Fibroblast of pulmonary artery (primary cell): ENCODE results near the gene NXPH4.

Experiments
- DNase-seq: peaks from one replicate; pipeline ENCODE4 v3.0.0-alpha.2; 2010; ENCODE audit warnings: low read depth
- H3K4me3 ChIP-seq: replicated peaks from 2 replicates; pipeline ENCODE4 v1.5.1; 2011; ENCODE audit warnings: low read depth, mild to moderate bottlenecking, control low read depth, low read length, moderate library complexity
- CTCF ChIP-seq: IDR thresholded peaks from 2 replicates; pipeline ENCODE4 v1.5.1; 2011; ENCODE audit warnings: mild to moderate bottlenecking, control low read depth, low read length, inconsistent platforms; ENCODE audit errors: missing control alignments

The NXPH4 gene

GRCh38 chr12:57221169-57221917 lies 4.7 kb downstream of the NXPH4 start:
- no peak overlapping the region for H3K4me3 ChIP-seq
- DNase-seq = no peak
- TF ChIP-seq CTCF = no peak

DNA sequence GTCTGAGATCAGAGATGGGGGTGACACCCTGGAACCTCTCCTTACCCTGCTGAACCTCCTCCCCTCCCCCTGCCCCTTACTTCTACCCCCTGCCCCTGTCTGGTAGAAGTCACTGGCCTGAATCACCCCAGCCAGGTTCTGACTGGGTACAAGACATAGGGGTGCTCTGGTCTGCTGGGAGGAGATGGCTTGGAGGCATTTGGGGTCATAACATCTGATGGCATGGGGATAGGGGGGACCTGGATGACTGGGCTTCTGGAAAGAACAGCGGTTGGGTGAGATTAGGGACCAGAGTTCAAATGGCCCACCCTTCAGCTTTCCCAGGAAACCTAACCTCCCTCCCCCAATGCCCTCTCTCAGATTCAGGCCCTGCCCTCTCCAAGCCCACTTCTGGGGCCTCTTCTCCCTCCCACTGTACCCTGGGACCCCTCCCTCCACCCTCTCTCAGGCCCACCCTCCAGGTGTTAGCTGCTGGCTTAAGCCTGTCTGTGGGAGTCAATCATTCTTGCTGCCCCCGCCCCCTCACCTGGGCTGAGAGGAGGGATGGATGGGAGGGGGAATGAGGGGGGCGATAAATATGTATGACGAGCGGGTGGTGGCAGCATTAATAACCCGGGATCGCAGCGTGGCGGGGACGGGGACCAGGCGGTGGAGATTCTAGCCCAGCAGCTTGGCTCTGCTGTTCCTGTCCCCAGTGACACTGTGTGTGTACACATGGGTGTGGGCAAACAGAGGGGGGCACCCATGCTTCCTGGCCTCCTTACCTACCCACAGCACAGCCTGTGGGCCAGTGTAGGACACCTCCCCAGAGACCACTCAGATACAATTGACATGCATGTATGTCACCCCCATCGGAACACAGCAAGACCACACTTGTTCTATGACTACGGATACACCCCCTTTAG lies 5.9 kb downstream of the NXPH4 start:
- no peak for DNase-seq

DNA sequence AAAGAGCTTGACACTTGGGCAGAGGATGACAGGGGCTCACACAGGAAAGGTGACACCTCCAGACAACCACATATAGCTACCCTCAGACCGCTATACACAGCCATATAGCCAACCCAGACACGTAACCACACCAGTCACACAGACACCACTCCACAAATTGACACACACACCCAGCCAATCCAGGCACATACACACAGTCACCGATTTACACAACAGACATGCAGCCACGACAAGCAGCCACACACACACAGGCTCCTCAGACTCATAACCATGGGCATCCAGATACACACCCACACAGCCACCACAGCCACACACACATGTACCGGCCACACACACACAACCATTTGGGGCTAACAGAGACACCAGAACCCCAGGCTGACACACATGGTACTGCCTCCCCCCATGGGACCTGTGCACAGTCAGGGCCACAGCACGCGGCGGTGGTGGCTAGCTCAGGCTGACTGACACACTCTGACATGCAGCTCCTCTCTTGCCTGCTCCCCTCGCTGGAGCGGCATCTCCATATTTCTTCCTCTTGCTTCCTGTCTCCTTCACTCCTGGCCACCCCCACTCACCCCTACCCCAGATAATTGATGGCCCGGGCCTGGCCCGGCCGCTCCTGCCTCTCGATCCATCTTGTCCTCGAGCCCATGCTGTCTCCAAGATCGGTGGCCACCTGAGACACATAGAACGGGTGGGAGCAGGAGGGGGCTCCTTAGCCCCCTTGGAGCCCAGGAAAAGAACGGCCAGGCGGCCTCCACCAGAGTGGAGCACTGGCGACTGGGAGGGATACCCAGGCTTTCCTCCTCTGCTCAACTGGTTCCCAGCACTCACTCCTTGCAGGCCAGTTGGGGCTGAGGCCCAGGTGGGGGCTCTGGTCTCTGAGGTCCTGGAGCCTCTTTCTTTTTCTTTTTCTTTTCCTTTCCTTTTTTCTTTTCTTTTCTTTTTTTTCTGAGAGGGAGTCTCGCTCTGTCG lies 6.9 kb downstream of the NXPH4 start:
- no peak for DNase-seq
- TF ChIP-seq CTCF = no peak

More for the DNA sequence above, 5.9 kb downstream of the NXPH4 start:
- TF ChIP-seq CTCF = no peak
- no peak overlapping the region for H3K4me3 ChIP-seq

DNA sequence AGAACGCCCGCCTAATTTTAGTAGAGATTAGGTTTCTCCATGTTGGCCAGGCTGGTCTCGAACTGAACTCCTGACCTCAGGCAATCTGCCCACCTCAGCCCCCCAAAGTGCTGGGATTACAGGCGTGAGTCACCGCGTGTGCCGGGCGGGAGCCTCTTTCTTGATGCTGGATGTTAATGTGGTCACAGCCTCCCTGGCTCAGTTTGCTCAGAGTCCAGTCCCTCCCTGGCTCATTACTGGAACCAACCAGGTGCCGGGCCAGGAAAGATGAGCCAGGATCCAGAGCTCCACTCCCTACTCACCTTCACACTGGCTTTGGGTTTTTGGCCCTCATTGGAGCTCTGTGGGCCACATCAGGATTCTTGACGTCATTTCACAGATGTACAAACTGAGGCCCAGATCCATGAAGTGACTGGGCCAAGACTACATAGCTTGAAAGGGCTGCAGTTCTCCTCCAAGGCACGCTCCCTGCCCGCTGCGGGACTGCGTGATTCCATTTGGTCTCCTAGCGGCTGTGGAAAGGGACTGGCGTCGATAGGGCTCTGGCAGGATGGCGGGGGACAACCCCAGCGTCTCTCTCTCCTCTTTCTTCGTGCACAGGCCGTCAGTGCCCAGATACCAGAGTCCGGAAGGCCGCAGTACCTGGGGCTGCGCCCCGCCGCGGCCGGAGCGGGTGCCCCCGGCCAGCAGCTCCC lies 7.8 kb downstream of the NXPH4 start:
- TF ChIP-seq CTCF = no peak
- no peak for DNase-seq
- no peak overlapping the region for H3K4me3 ChIP-seq

More for the DNA sequence above, 6.9 kb downstream of the NXPH4 start:
- H3K4me3 ChIP-seq = no peak overlapping the region

DNA sequence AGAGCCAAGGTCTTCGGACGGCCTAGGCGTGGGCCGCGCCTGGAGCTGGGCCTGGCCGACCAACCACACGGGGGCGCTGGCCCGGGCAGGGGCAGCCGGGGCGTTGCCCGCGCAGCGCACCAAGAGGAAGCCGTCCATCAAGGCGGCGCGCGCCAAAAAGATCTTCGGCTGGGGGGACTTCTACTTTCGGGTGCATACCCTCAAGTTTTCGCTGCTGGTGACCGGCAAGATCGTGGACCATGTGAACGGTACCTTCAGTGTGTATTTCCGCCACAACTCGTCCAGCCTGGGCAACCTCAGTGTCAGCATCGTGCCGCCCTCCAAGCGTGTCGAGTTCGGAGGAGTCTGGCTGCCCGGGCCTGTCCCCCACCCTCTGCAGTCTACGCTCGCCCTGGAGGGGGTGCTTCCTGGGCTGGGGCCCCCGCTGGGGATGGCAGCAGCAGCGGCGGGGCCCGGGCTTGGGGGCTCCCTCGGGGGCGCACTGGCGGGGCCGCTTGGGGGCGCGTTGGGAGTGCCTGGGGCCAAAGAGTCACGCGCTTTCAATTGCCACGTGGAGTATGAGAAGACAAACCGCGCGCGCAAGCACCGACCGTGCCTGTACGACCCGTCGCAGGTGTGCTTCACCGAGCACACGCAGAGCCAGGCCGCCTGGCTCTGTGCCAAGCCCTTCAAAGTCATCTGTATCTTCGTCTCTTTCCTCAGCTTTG lies 8.5 kb downstream of the NXPH4 start:
- peak; percentile 19 for TF ChIP-seq CTCF
- H3K4me3 ChIP-seq = no peak overlapping the region
- DNase-seq = no peak
